H9 (cell line): Measurements from ENCODE around the gene IMMP2L. TPM values are rescaled to one million over a fixed set of nuclear protein-coding genes. Genes with fewer than 3 reads are reported as not detected.

ENCODE experiments used
- DNase-seq: peaks from one replicate; pipeline ENCODE4 v3.0.0-alpha.2; 2017
- H2AFZ ChIP-seq: one replicate; pipeline ENCODE4 v1.6.1; 2013; ENCODE audit warnings: mild to moderate bottlenecking, low read length, control low read depth, moderate library complexity
- H2AK5ac ChIP-seq: 2 replicates; pipeline ENCODE4 v1.6.1; 2013; ENCODE audit warnings: low read length, control low read depth, mixed read lengths; ENCODE audit not compliant: insufficient read length
- H2BK120ac ChIP-seq: one replicate; pipeline ENCODE4 v1.6.1; 2013; ENCODE audit warnings: low read depth, mild to moderate bottlenecking, low read length, control low read depth, inconsistent platforms; ENCODE audit not compliant: poor library complexity, severe bottlenecking
- H2BK12ac ChIP-seq: 2 replicates; pipeline ENCODE4 v1.6.1; 2013; ENCODE audit warnings: low read length, control low read depth, mixed read lengths, low read depth; ENCODE audit not compliant: insufficient read length
- H2BK15ac ChIP-seq: 2 replicates; pipeline ENCODE4 v1.6.1; 2013; ENCODE audit warnings: low read depth, low read length, control low read depth
- H2BK20ac ChIP-seq: one replicate; pipeline ENCODE4 v1.6.1; 2013; ENCODE audit warnings: low read depth, mild to moderate bottlenecking, low read length, control low read depth, inconsistent platforms; ENCODE audit not compliant: poor library complexity, severe bottlenecking
- H2BK5ac ChIP-seq: 2 replicates; pipeline ENCODE4 v1.6.1; 2013; ENCODE audit warnings: low read length, control low read depth, mixed read lengths; ENCODE audit not compliant: insufficient read length
- H3K14ac ChIP-seq: 2 replicates; pipeline ENCODE4 v1.6.1; 2013; ENCODE audit warnings: low read length, control low read depth; ENCODE audit not compliant: insufficient read depth
- H3K18ac ChIP-seq: 2 replicates; pipeline ENCODE4 v1.6.1; 2013; ENCODE audit warnings: low read depth, mild to moderate bottlenecking, mixed read lengths, low read length, control low read depth; ENCODE audit not compliant: insufficient read length
- H3K23ac ChIP-seq: 2 replicates; pipeline ENCODE4 v1.6.1; 2013; ENCODE audit warnings: low read length, control low read depth, mixed read lengths, low read depth; ENCODE audit not compliant: insufficient read length
- H3K23me2 ChIP-seq: 2 replicates; pipeline ENCODE4 v1.6.1; 2013; ENCODE audit warnings: low read depth, mild to moderate bottlenecking, mixed read lengths, low read length, control low read depth; ENCODE audit not compliant: insufficient read length, poor library complexity, severe bottlenecking
- H3K27ac ChIP-seq: 2 replicates; pipeline ENCODE4 v1.5.1; 2013; ENCODE audit warnings: low read length, control low read depth, mixed read lengths, low read depth; ENCODE audit not compliant: insufficient read length
- H3K27me3 ChIP-seq: 2 replicates; pipeline ENCODE4 v1.6.1; 2013; ENCODE audit warnings: low read length, control low read depth, inconsistent platforms; ENCODE audit not compliant: insufficient read depth
- H3K4ac ChIP-seq: 2 replicates; pipeline ENCODE4 v1.6.1; 2013; ENCODE audit warnings: low read depth, mild to moderate bottlenecking, control low read depth, inconsistent platforms, low read length, moderate library complexity
- H3K4me1 ChIP-seq: 2 replicates; pipeline ENCODE4 v1.6.1; 2013; ENCODE audit warnings: low read length, control low read depth, inconsistent platforms; ENCODE audit not compliant: insufficient read depth
- H3K4me2 ChIP-seq: 2 replicates; pipeline ENCODE4 v1.6.1; 2013; ENCODE audit warnings: low read length, control low read depth, mixed read lengths; ENCODE audit not compliant: insufficient read length, insufficient read depth
- H3K56ac ChIP-seq: 2 replicates; pipeline ENCODE4 v1.6.1; 2013; ENCODE audit warnings: low read depth, mild to moderate bottlenecking, mixed read lengths, low read length, control low read depth; ENCODE audit not compliant: insufficient read length
- H3K79me1 ChIP-seq: 2 replicates; pipeline ENCODE4 v1.6.1; 2013; ENCODE audit warnings: low read depth, mild to moderate bottlenecking, moderate library complexity, low read length, control low read depth, inconsistent platforms; ENCODE audit not compliant: insufficient read depth, poor library complexity, severe bottlenecking
- H3K79me2 ChIP-seq: 2 replicates; pipeline ENCODE4 v1.6.1; 2013; ENCODE audit warnings: low read length, control low read depth, inconsistent platforms; ENCODE audit not compliant: insufficient read depth
- H3K9ac ChIP-seq: 2 replicates; pipeline ENCODE4 v1.6.1; 2013; ENCODE audit warnings: low read length, control low read depth, mixed read lengths; ENCODE audit not compliant: insufficient read length; ENCODE audit errors: extremely low read depth
- H3K9me3 ChIP-seq: one replicate; pipeline ENCODE4 v1.6.1; 2013; ENCODE audit warnings: low read depth, low read length, inconsistent platforms; ENCODE audit not compliant: control insufficient read depth
- H3T11ph ChIP-seq: one replicate; pipeline ENCODE4 v1.6.1; 2013; ENCODE audit warnings: mild to moderate bottlenecking, low read length, control low read depth, inconsistent platforms
- H4K20me1 ChIP-seq: one replicate; pipeline ENCODE4 v1.6.1; 2013; ENCODE audit not compliant: control insufficient read depth, insufficient read length, insufficient read depth
- H4K5ac ChIP-seq: 2 replicates; pipeline ENCODE4 v1.6.1; 2013; ENCODE audit warnings: low read depth, mild to moderate bottlenecking, mixed read lengths, low read length, control low read depth; ENCODE audit not compliant: insufficient read length
- H4K8ac ChIP-seq: replicated peaks from 2 replicates; pipeline ENCODE4 v1.6.1; 2013; ENCODE audit warnings: low read length, control low read depth, mixed read lengths, low read depth; ENCODE audit not compliant: insufficient read length
- H4K91ac ChIP-seq: 2 replicates; pipeline ENCODE4 v1.6.1; 2013; ENCODE audit warnings: low read depth, mild to moderate bottlenecking, moderate library complexity, mixed read lengths, low read length, control low read depth; ENCODE audit not compliant: insufficient read length
- H3K27ac Mint-ChIP-seq, 3 experiments: 2 replicates in 2 of 3; 3 replicates in 1 of 3; pipeline ENCODE4 v1.8.0; 2020 to 2021; ENCODE audit warnings: mixed read lengths in 3 of 3, mild to moderate bottlenecking in 1 of 3, moderate library complexity in 1 of 3
- H3K27me3 Mint-ChIP-seq: 2 replicates; pipeline ENCODE4 v1.8.0; 2021; ENCODE audit warnings: low read depth, mild to moderate bottlenecking, moderate library complexity, mixed read lengths
- H3K36me3 Mint-ChIP-seq, 3 experiments: 2 replicates in 2 of 3; 3 replicates in 1 of 3; pipeline ENCODE4 v1.8.0; 2020 to 2021; ENCODE audit warnings: low read depth in 3 of 3, mixed read lengths in 3 of 3; ENCODE audit not compliant: insufficient read depth in 1 of 3
- H3K4me1 Mint-ChIP-seq, 2 experiments: 2 replicates each; pipeline ENCODE4 v1.8.0; 2020; ENCODE audit warnings: mixed read lengths in 2 of 2
- H3K4me3 Mint-ChIP-seq, 2 experiments: 2 replicates in 1 of 2; 3 replicates in 1 of 2; pipeline ENCODE4 v1.8.0; 2020 to 2021; ENCODE audit warnings: mild to moderate bottlenecking in 2 of 2, mixed read lengths in 2 of 2, moderate library complexity in 1 of 2
- H3K9me3 Mint-ChIP-seq, 2 experiments: 2 replicates in 1 of 2; 3 replicates in 1 of 2; pipeline ENCODE4 v1.8.0; 2020; ENCODE audit warnings: mild to moderate bottlenecking in 2 of 2, mixed read lengths in 2 of 2, moderate library complexity in 1 of 2
- CTCF ChIP-seq: fragments of 200-600 bp; sonication (generic); conservative IDR thresholded peaks from 3 replicates; pipeline ENCODE4 v1.8.0; 2021; ENCODE audit warnings: antibody characterized with exemption, mild to moderate bottlenecking
- total RNA-seq: library from RNA; stranded (reverse); gene quantifications from 2 replicates; pipeline ENCODE4 v1.2.1, GENCODE V29; 2021

Gene IMMP2L
- total RNA-seq, 1 experiment from 2014 or later: 14.7 TPM

DNA sequence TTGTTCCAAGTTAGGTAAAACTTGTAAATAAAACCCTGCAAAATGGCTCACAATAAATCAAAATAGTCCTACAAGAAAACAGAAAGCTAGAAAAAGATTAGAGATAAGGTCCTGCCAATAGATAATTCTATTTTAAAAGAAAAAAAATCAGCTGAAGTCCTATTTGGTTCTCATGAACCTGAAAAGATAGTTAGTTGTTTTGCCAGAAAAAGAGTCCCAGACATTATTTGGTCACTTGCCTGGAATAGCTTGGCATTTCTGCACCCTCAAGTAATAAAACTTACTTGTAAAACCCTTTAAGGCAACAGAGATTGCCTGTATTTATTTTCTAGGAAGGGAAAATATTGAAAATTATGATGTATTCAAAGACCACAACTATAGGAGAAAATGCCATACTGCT, 423.7 kb downstream of the IMMP2L start:
- no peak overlapping the region for H3K27ac Mint-ChIP-seq
- no peak for DNase-seq
- H3K23ac ChIP-seq: no peak overlapping the region
- H3K27me3 Mint-ChIP-seq: no peaks in the 10 kb centered on the region
- no peak overlapping the region for H4K91ac ChIP-seq
- no peaks in the 10 kb centered on the region for H4K20me1 ChIP-seq
- H3K4me2 ChIP-seq: no peak overlapping the region
- no peak overlapping the region for H2BK15ac ChIP-seq
- H2AFZ ChIP-seq: no peak overlapping the region
- H2BK12ac ChIP-seq: no peak overlapping the region
- H3K4me3 Mint-ChIP-seq: no peak overlapping the region
- no peak overlapping the region for H2BK20ac ChIP-seq
- no peaks in the 10 kb centered on the region for H3K9me3 ChIP-seq
- no peak overlapping the region for H2BK120ac ChIP-seq
- no peaks in the 10 kb centered on the region for H3K79me1 ChIP-seq
- H3K18ac ChIP-seq: no peak overlapping the region
- H3K9ac ChIP-seq: no peak overlapping the region
- H4K5ac ChIP-seq: no peak overlapping the region
- no peaks in the 10 kb centered on the region for H3K36me3 Mint-ChIP-seq
- no peak overlapping the region for H2BK5ac ChIP-seq
- no peaks in the 10 kb centered on the region for H3K79me2 ChIP-seq
- TF ChIP-seq CTCF: no peak
- H4K8ac ChIP-seq: no peak overlapping the region
- no peaks in the 10 kb centered on the region for H3K23me2 ChIP-seq
- no peaks in the 10 kb centered on the region for H3K27me3 ChIP-seq
- H3K4me1 Mint-ChIP-seq: peaks cover 2 to 8% of the 10 kb centered on the region in 2 experiments; a peak in 2 of 4 replicates
- no peak overlapping the region for H3K4ac ChIP-seq
- H3K9me3 Mint-ChIP-seq: no peaks in the 10 kb centered on the region
- no peak overlapping the region for H3K27ac ChIP-seq
- no peaks in the 10 kb centered on the region for H3K4me1 ChIP-seq
- no peak overlapping the region for H2AK5ac ChIP-seq
- H3K14ac ChIP-seq: no peak overlapping the region
- H3K56ac ChIP-seq: no peak overlapping the region
- no peak overlapping the region for H3T11ph ChIP-seq
